ENCODE data around the gene PTPRT. TPM values are rescaled to one million over a fixed set of nuclear protein-coding genes. Genes with fewer than 3 reads are reported as not detected.

Gene PTPRT
- total and polyA plus RNA-seq, 12 donors: 0.04 to 0.53 (median 0.22) TPM; not detected in 1

- Histone ChIP-seq H3K4me1 (no peaks in the 10 kb centered on the region), H3K27ac (no peak overlapping the region), H3K36me3 (no peaks in the 10 kb centered on the region), H3K4me3 (no peak overlapping the region), H3K9me3 (no peaks in the 10 kb centered on the region), H3K27me3 (no peaks in the 10 kb centered on the region)
- peak in 1 of 8 donors; percentile 24 for ATAC-seq
- DNase-seq: no peak
- intact Hi-C loops (cut with DNase I): no loop called here
- TF ChIP-seq CTCF (IDR thresholded peaks at IDR 0.05): no peak
- WGBS, 2 donors: 84 to 87% methylated on average over 17 of the region's 17 CpGs
Measured at GRCh38 chr20:43138061-43138770, 51.5 kb downstream of the PTPRT start.

GRCh38 chr20:43137160-43137559 is 52.5 kb downstream of the PTPRT start:
- Histone ChIP-seq H3K27ac (no peak overlapping the region), H3K27me3 (no peaks in the 10 kb centered on the region), H3K9me3 (no peaks in the 10 kb centered on the region), H3K36me3 (no peaks in the 10 kb centered on the region), H3K4me1 (no peaks in the 10 kb centered on the region), H3K4me3 (no peak overlapping the region)
- WGBS, 2 donors: 74 to 80% methylated on average over 1 of the region's 1 CpG
- DNase-seq (no peak), ATAC-seq (no peak)
- TF ChIP-seq CTCF (IDR thresholded peaks at IDR 0.05): no peak
- intact Hi-C loops (cut with DNase I): no loop called here

- WGBS, 2 donors: 81 to 82% methylated on average over 5 of the region's 5 CpGs
- H3K4me3 ChIP-seq: no peak overlapping the region
- intact Hi-C loops (cut with DNase I): no loop called here
- ATAC-seq (no peak), DNase-seq (no peak)
- no peak for TF ChIP-seq CTCF (IDR thresholded peaks at IDR 0.05)
- H3K27me3 ChIP-seq: no peaks in the 10 kb centered on the region
- H3K27ac ChIP-seq: no peak overlapping the region
- H3K4me1 ChIP-seq: no peaks in the 10 kb centered on the region
- no peaks in the 10 kb centered on the region for H3K9me3 ChIP-seq
- H3K36me3 ChIP-seq: no peaks in the 10 kb centered on the region
Measured at GRCh38 chr20:43124241-43124640, 65.5 kb downstream of the PTPRT start.

GRCh38 chr20:43123180-43123579 is 66.5 kb downstream of the PTPRT start:
- ATAC-seq: no peak
- intact Hi-C loops (cut with DNase I): no loop called here

More at GRCh38 chr20:43123180-43123579, 66.5 kb downstream of the PTPRT start:
- no peaks in the 10 kb centered on the region for H3K9me3 ChIP-seq
- DNase-seq: no peak
- H3K4me3 ChIP-seq: no peak overlapping the region
- TF ChIP-seq CTCF (IDR thresholded peaks at IDR 0.05): no peak
- no peaks in the 10 kb centered on the region for H3K27me3 ChIP-seq
- H3K36me3 ChIP-seq: no peaks in the 10 kb centered on the region
- H3K4me1 ChIP-seq: no peaks in the 10 kb centered on the region
- WGBS, 2 donors: 52 to 64% methylated on average over 2 of the region's 2 CpGs
- no peak overlapping the region for H3K27ac ChIP-seq

All from heart right ventricle (tissue), 16 donors.